ENCODE data around the gene DTX1.

DNA sequence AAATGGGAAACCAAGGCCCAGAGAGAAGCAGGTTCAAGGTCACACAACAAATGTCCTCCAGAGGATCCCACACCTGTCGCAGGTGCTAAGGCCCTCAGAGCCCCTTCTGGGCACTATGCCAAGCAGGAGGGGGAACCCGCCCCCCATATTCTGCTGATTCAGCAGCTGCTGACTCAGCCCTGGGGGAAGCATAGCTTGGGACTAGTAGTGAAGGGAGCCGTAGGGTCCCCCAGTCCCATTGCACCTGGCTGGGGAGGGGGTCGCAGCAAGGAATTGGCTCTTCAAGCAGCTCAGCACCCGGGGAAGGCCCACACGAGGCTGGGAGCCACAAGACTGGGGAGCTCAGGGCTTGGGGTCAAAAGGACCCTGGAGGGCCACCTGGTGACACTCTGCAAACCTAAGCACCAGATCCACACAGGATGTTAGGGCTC is 78.0 kb downstream of the DTX1 start:
- TF ChIP-seq, protein P1, sequence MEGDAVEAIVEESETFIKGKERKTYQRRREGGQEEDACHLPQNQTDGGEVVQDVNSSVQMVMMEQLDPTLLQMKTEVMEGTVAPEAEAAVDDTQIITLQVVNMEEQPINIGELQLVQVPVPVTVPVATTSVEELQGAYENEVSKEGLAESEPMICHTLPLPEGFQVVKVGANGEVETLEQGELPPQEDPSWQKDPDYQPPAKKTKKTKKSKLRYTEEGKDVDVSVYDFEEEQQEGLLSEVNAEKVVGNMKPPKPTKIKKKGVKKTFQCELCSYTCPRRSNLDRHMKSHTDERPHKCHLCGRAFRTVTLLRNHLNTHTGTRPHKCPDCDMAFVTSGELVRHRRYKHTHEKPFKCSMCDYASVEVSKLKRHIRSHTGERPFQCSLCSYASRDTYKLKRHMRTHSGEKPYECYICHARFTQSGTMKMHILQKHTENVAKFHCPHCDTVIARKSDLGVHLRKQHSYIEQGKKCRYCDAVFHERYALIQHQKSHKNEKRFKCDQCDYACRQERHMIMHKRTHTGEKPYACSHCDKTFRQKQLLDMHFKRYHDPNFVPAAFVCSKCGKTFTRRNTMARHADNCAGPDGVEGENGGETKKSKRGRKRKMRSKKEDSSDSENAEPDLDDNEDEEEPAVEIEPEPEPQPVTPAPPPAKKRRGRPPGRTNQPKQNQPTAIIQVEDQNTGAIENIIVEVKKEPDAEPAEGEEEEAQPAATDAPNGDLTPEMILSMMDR (IDR thresholded peaks at IDR 0.05): no peak
- TF ChIP-seq POLR2A (IDR thresholded peaks at IDR 0.05): no peak
